ENCODE results near the gene BTF3L4.

- peak in 2 of 4 donors; percentile 27 to 79 for TF ChIP-seq POLR2A (IDR thresholded peaks at IDR 0.05)
- TF ChIP-seq CTCF (IDR thresholded peaks at IDR 0.05): no peak
Observed at GRCh38 chr1:52056163-52056936, at the start of gene BTF3L4.

Data from esophagus squamous epithelium (tissue), 4 donors.